ENCODE measurements around the gene KNOP1. TPM values are rescaled to one million over a fixed set of nuclear protein-coding genes. Genes with fewer than 3 reads are reported as not detected.

Gene KNOP1
- total RNA-seq, 6 experiments from 2014 or later, result 11.0 to 16.3 (median 13.9) TPM

- no peaks in the 10 kb centered on the region for H3K9me3 Mint-ChIP-seq
- no peak for TF ChIP-seq CTCF (IDR thresholded peaks at IDR 0.05)
- H3K36me3 Mint-ChIP-seq (ENCODE audit: low read depth), result no peaks in the 10 kb centered on the region
- H3K27ac Mint-ChIP-seq, result peak overlapping the region; percentile 15; the same call in 1 of the 2 replicates
- H3K27me3 Mint-ChIP-seq (ENCODE audit: insufficient read depth), result peaks cover 2% of the 10 kb centered on the region; the same call in 1 of the 2 replicates
- peaks cover 13% of the 10 kb centered on the region for H3K4me1 Mint-ChIP-seq (ENCODE audit: low read depth)
- peak; percentile 40 for DNase-seq
- H3K4me3 Mint-ChIP-seq, result peak overlapping the region; percentile 19; the same call in 1 of the 2 replicates
These were observed 36.0 kb upstream of the KNOP1 start for GRCh38 chr16:19753815-19754643.

- no peak overlapping the region for H3K4me3 Mint-ChIP-seq
- no peak for DNase-seq
- peaks cover 13% of the 10 kb centered on the region for H3K4me1 Mint-ChIP-seq (ENCODE audit: low read depth)
- no peaks in the 10 kb centered on the region for H3K9me3 Mint-ChIP-seq
- no peak overlapping the region for H3K27ac Mint-ChIP-seq
- H3K27me3 Mint-ChIP-seq (ENCODE audit: insufficient read depth), result peaks cover 2% of the 10 kb centered on the region; the same call in 1 of the 2 replicates
- no peak for TF ChIP-seq CTCF (IDR thresholded peaks at IDR 0.05)
- no peaks in the 10 kb centered on the region for H3K36me3 Mint-ChIP-seq (ENCODE audit: low read depth)
These were observed 33.7 kb upstream of the KNOP1 start for GRCh38 chr16:19751478-19752385.

GRCh38 chr16:19749571-19750080 lies 31.6 kb upstream of the KNOP1 start:
- Mint-ChIP-seq H3K27me3 (ENCODE audit: insufficient read depth) (no peaks in the 10 kb centered on the region), H3K9me3 (no peaks in the 10 kb centered on the region), H3K4me3 (no peak overlapping the region), H3K36me3 (ENCODE audit: low read depth) (no peaks in the 10 kb centered on the region), H3K27ac (no peak overlapping the region), H3K4me1 (ENCODE audit: low read depth) (peaks cover 24% of the 10 kb centered on the region)
- TF ChIP-seq CTCF (IDR thresholded peaks at IDR 0.05), result no peak
- DNase-seq, result no peak

GRCh38 chr16:19748389-19749168 lies 30.6 kb upstream of the KNOP1 start:
- no peaks in the 10 kb centered on the region for H3K27me3 Mint-ChIP-seq (ENCODE audit: insufficient read depth)
- no peak for DNase-seq
- no peak overlapping the region for H3K27ac Mint-ChIP-seq
- H3K36me3 Mint-ChIP-seq (ENCODE audit: low read depth), result no peaks in the 10 kb centered on the region
- TF ChIP-seq CTCF (IDR thresholded peaks at IDR 0.05), result no peak
- H3K4me1 Mint-ChIP-seq (ENCODE audit: low read depth), result peaks cover 13% of the 10 kb centered on the region
- H3K9me3 Mint-ChIP-seq, result no peaks in the 10 kb centered on the region
- H3K4me3 Mint-ChIP-seq, result no peak overlapping the region

GRCh38 chr16:19746561-19746960 lies 28.5 kb upstream of the KNOP1 start:
- Mint-ChIP-seq H3K4me3 (no peak overlapping the region), H3K4me1 (ENCODE audit: low read depth) (peaks cover 13% of the 10 kb centered on the region), H3K9me3 (no peaks in the 10 kb centered on the region), H3K27me3 (ENCODE audit: insufficient read depth) (no peaks in the 10 kb centered on the region), H3K27ac (no peak overlapping the region), H3K36me3 (ENCODE audit: low read depth) (no peaks in the 10 kb centered on the region)
- TF ChIP-seq CTCF (IDR thresholded peaks at IDR 0.05), result no peak
- DNase-seq, result no peak
